Measurements from ENCODE around the gene PRR16.

GRCh38 chr5:120430572-120430971 lies 33.5 kb upstream of the PRR16 start:
- TF ChIP-seq CTCF (IDR thresholded peaks at IDR 0.05), result no peak
- no peak for TF ChIP-seq ZMAT4 (CRISPR knock-in tag; IDR thresholded peaks at IDR 0.05)
- no peak for TF ChIP-seq MLX (CRISPR knock-in tag; IDR thresholded peaks at IDR 0.05)
- TF ChIP-seq ZNF671 (CRISPR knock-in tag; IDR thresholded peaks at IDR 0.05), result no peak
- TF ChIP-seq ARID4B (CRISPR knock-in tag; IDR thresholded peaks at IDR 0.05; ENCODE audit: borderline replicate concordance), result no peak
- no peak for TF ChIP-seq PREB (CRISPR knock-in tag; IDR thresholded peaks at IDR 0.05; ENCODE audit: borderline replicate concordance)
- TF ChIP-seq TEAD4 (CRISPR knock-in tag; IDR thresholded peaks at IDR 0.05), result no peak
- peak; percentile 93 for TF ChIP-seq ZNF317 (CRISPR knock-in tag; IDR thresholded peaks at IDR 0.05; ENCODE audit: borderline replicate concordance, low read depth)
- no peak for TF ChIP-seq JUN (CRISPR knock-in tag; IDR thresholded peaks at IDR 0.05)
- no peak for TF ChIP-seq FOXJ3 (CRISPR knock-in tag; IDR thresholded peaks at IDR 0.05; ENCODE audit: borderline replicate concordance)
- TF ChIP-seq ATF2 (CRISPR knock-in tag; IDR thresholded peaks at IDR 0.05; ENCODE audit: borderline replicate concordance, low read depth), result no peak

All from WTC11 (cell line).